ENCODE results near the gene TRPM2.

GRCh38 chr21:44333509-44334328, 19.7 kb upstream of the TRPM2 start:
- TF ChIP-seq CTCF (IDR thresholded peaks at IDR 0.05) (no peak), ZFX (IDR thresholded peaks at IDR 0.05; ENCODE audit: borderline replicate concordance) (no peak)
